OCI-LY7 (cell line): ENCODE measurements around the gene SCUBE2. TPM values are rescaled to one million over a fixed set of nuclear protein-coding genes. Genes with fewer than 3 reads are reported as not detected.

ENCODE experiments used
- BruUV-seq: library from RNA; stranded (reverse); fragments of 400-500 nt; replicated peaks from 2 replicates; lab custom pipeline; 2021; lab: Mats Ljungman, UMichigan
- CTCF ChIA-PET: fragments of 300-600 bp; sonication (Branson Sonifier 250); formaldehyde crosslinking; loops from one replicate; lab custom pipeline; 2022; ENCODE audit warnings: antibody characterized with exemption; ENCODE audit not compliant: unreplicated experiment; lab: Charles Lee
- POLR2A ChIA-PET: fragments of 300-600 bp; sonication (Branson Sonifier 250); formaldehyde crosslinking; loops from one replicate; lab custom pipeline; 2022; ENCODE audit warnings: antibody characterized with exemption; lab: Charles Lee
- DNase-seq: peaks from one replicate; pipeline ENCODE4 v3.0.0-alpha.2; 2015; ENCODE audit warnings: low spot score
- H2AFZ ChIP-seq: fragments of 200-600 bp; sonication (generic), shearing (Covaris generic); 2 replicates; pipeline ENCODE4 v1.6.1; 2014; ENCODE audit warnings: mild to moderate bottlenecking, antibody characterized with exemption, low read length, moderate library complexity
- H3K27ac ChIP-seq: fragments of 200-600 bp; sonication (generic); 2 replicates; pipeline ENCODE4 v1.5.1; 2014; ENCODE audit warnings: mixed run types, low read depth, mild to moderate bottlenecking, moderate library complexity, low read length, inconsistent platforms; ENCODE audit not compliant: poor library complexity, severe bottlenecking
- H3K36me3 ChIP-seq: fragments of 200-600 bp; sonication (generic); 2 replicates; pipeline ENCODE4 v1.6.1; 2014; ENCODE audit warnings: mild to moderate bottlenecking, antibody characterized with exemption, low read length, moderate library complexity, mixed read lengths; ENCODE audit not compliant: insufficient read depth
- H3K4me1 ChIP-seq: fragments of 200-600 bp; sonication (generic); 2 replicates; pipeline ENCODE4 v1.5.1; 2014; ENCODE audit warnings: mild to moderate bottlenecking, low read length; ENCODE audit not compliant: insufficient read depth, poor library complexity, severe bottlenecking
- H3K4me2 ChIP-seq: fragments of 200-600 bp; sonication (generic); 2 replicates; pipeline ENCODE4 v1.6.1; 2014; ENCODE audit warnings: mild to moderate bottlenecking, low read length
- H3K4me3 ChIP-seq: fragments of 200-600 bp; sonication (generic); 2 replicates; pipeline ENCODE4 v1.5.1; 2014; ENCODE audit warnings: mild to moderate bottlenecking, low read depth, low read length; ENCODE audit not compliant: poor library complexity, severe bottlenecking
- H3K79me2 ChIP-seq: fragments of 200-600 bp; sonication (generic); 2 replicates; pipeline ENCODE4 v1.6.1; 2016; ENCODE audit warnings: low read depth, mild to moderate bottlenecking, low read length, moderate library complexity, mixed read lengths; ENCODE audit not compliant: insufficient read depth
- H3K9me2 ChIP-seq: fragments of 200-600 bp; sonication (generic); 2 replicates; pipeline ENCODE4 v1.6.1; 2016; ENCODE audit warnings: mild to moderate bottlenecking, low read length, mixed read lengths; ENCODE audit not compliant: insufficient read depth
- H3K9me3 ChIP-seq: fragments of 200-600 bp; sonication (generic); 2 replicates; pipeline ENCODE4 v1.6.1; 2014; ENCODE audit warnings: mild to moderate bottlenecking, mixed run types, low read length, mixed read lengths
- H4K20me1 ChIP-seq: fragments of 200-600 bp; sonication (generic); 2 replicates; pipeline ENCODE4 v1.6.1; 2014; ENCODE audit warnings: mild to moderate bottlenecking, antibody characterized with exemption, low read length, moderate library complexity, mixed read lengths; ENCODE audit not compliant: insufficient read depth
- CTCF ChIP-seq: fragments of 200-600 bp; sonication (generic); conservative IDR thresholded peaks from 2 replicates; pipeline ENCODE4 v1.5.1; 2014; ENCODE audit warnings: mild to moderate bottlenecking, antibody characterized with exemption, low read length, moderate library complexity, mixed read lengths
- EZH2phosphoT487 ChIP-seq: fragments of 200-600 bp; sonication (generic); IDR thresholded peaks from 2 replicates; pipeline ENCODE4 v1.6.1; 2018; ENCODE audit warnings: low read depth, borderline replicate concordance, mild to moderate bottlenecking, mixed run types, antibody characterized with exemption, low read length, moderate library complexity, mixed read lengths
- intact Hi-C: fragments of 100-400 bp; cut with micrococcal nuclease; formaldehyde crosslinking; loops from one replicate; pipeline ENCODE4 v1.10.0; 2022; ENCODE audit not compliant: unreplicated experiment
- total RNA-seq, 2 experiments: library from RNA; depleted of rRNA in 1 of 2; stranded (reverse); fragments of >200 nt in 1 of 2; shearing (Covaris generic) in 1 of 2; gene quantifications; 2 replicates each; pipeline ENCODE4 v1.2.3, GENCODE V29; 2014 to 2022

The SCUBE2 gene
- total RNA-seq, 2 experiments from 2014 or later, result not detected

DNA sequence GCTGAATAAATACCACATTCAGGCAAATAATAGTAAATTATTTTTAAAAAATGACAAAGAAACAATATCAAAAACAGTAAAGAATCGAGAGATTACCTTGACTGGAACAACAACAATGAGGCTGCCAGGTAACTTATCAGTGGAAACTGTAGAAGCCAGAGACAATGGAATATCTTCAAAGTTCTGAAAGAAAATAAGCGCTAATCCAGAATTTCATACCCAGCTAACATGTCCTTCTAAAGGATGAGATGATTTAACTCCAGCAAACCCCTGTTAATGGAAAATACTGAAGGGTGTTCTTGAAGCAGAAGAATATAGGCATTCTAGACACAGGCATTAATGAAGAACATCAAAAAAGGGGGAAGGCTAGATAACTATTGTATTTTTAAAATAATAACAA, 20.7 kb upstream of the SCUBE2 start:
- Histone ChIP-seq H3K4me1 (no peaks in the 10 kb centered on the region), H3K79me2 (no peaks in the 10 kb centered on the region), H3K27ac (no peak overlapping the region), H4K20me1 (no peaks in the 10 kb centered on the region), H3K36me3 (no peaks in the 10 kb centered on the region), H3K9me2 (no peaks in the 10 kb centered on the region), H3K4me3 (no peak overlapping the region), H3K4me2 (no peak overlapping the region), H3K9me3 (peaks cover 6% of the 10 kb centered on the region; the same call in 1 of the 2 replicates), H2AFZ (no peak overlapping the region)
- TF ChIP-seq CTCF (no peak), EZH2phosphoT487 (no peak)
- DNase-seq, result no peak
- CTCF ChIA-PET, result no interaction called here
- intact Hi-C loops, result no loop called here
- BruUV-seq, result no TSS peak
- POLR2A ChIA-PET, result interaction anchor here (0.6 kb wide), 2 partner anchors 657 to 1267 kb away, joined by 3 to 4 read pairs; no protein-coding TSS in a partner anchor

DNA sequence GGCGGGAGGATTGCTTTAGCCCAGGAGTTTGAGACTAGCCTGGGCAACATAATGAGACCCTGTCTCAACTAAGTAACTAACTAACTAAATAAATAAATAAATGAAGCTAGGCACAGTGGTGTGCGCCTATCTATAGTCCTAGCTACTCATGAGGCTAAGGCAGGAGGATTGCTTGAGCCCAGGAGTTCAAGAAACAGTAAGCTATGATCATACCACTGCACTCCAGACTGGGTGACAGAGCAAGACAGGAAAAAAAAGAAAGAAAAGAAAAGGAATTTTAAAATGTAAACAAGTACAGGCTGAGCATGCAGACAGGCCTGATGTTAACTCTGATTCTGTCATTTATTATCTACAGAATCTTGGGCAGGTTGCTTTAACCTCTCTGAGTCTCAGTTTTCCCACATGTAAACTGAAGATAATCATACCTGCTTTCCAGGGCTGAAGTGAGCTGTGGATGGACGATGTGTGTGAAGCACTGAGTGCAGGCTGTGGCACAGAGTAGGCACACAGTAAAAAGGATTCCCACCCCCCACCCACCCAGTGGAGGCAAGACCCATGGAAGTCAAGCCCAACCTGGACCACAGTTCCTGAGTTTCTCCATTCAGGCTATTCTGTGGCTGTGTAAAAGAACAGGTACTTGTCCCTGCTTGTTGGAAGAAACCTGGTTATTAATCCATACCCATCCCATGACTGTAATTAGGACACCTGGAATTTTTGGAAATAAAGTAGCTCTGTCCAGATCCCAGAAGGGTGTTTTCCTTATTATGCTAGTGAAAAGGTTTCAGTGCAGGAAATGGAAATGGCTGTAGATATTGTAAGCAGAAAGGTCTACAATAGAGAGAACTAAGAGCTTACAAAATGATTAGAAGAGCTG, 18.7 kb upstream of the SCUBE2 start:
- Histone ChIP-seq H3K79me2 (no peaks in the 10 kb centered on the region), H3K4me2 (no peak overlapping the region), H3K4me3 (no peak overlapping the region), H3K36me3 (no peaks in the 10 kb centered on the region), H3K9me2 (no peaks in the 10 kb centered on the region), H3K27ac (no peak overlapping the region), H3K4me1 (no peaks in the 10 kb centered on the region), H2AFZ (no peak overlapping the region), H4K20me1 (no peaks in the 10 kb centered on the region), H3K9me3 (peaks cover 6% of the 10 kb centered on the region; the same call in 1 of the 2 replicates)
- ChIA-PET POLR2A (interaction anchor here (0.6 kb wide), 2 partner anchors 80 to 505 kb away, joined by 3 to 6 read pairs; no protein-coding TSS in a partner anchor), CTCF (no interaction called here)
- no peak for DNase-seq
- BruUV-seq, result no TSS peak
- TF ChIP-seq CTCF, result no peak
- TF ChIP-seq EZH2phosphoT487, result no peak
- intact Hi-C loops, result no loop called here

DNA sequence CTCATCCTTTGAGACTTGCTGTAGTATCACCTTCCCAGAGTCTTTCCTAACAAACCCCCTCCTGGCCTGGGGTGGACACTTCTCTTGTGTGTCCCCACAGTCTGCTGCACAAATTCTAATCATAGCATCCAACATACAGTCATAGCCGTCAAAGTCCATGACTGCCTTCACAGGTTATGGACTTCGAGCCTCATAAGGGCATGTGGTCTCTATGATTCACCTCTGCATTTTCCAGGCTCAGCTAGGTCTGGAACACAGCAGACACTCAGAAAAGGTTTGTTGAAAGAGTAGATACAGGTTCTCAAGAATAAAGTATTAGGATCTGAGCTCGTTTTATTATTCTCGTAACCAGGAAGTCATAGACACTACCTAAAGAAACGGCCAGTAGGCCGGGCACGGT, 13.2 kb upstream of the SCUBE2 start:
- TF ChIP-seq CTCF (no peak), EZH2phosphoT487 (no peak)
- CTCF ChIA-PET, result no interaction called here
- BruUV-seq, result no TSS peak
- no peak overlapping the region for H2AFZ ChIP-seq
- no peaks in the 10 kb centered on the region for H3K79me2 ChIP-seq
- POLR2A ChIA-PET, result interaction anchor here (0.6 to 0.7 kb wide), 2 partner anchors 36 to 397 kb away, joined by 3 to 4 read pairs; no protein-coding TSS in a partner anchor
- no peaks in the 10 kb centered on the region for H3K9me2 ChIP-seq
- no peaks in the 10 kb centered on the region for H4K20me1 ChIP-seq
- no peaks in the 10 kb centered on the region for H3K4me1 ChIP-seq
- no peaks in the 10 kb centered on the region for H3K36me3 ChIP-seq
- H3K4me3 ChIP-seq, result no peak overlapping the region
- H3K9me3 ChIP-seq, result no peaks in the 10 kb centered on the region
- intact Hi-C loops, result no loop called here
- no peak overlapping the region for H3K4me2 ChIP-seq
- H3K27ac ChIP-seq, result no peak overlapping the region
- DNase-seq, result no peak
